ENCODE data around the gene DSCAM.

The DSCAM gene

GRCh38 chr21:40847951-40848350 lies 993 bp upstream of the DSCAM start:
- H3K36me3 Mint-ChIP-seq (ENCODE audit: low read depth) = no peaks in the 10 kb centered on the region
- peaks cover 35% of the 10 kb centered on the region for H3K27me3 Mint-ChIP-seq
- H3K4me3 Mint-ChIP-seq = no peak overlapping the region
- H3K27ac Mint-ChIP-seq = no peak overlapping the region
- H3K4me1 Mint-ChIP-seq (ENCODE audit: low read depth) = no peaks in the 10 kb centered on the region
- no peaks in the 10 kb centered on the region for H3K9me3 Mint-ChIP-seq

GRCh38 chr21:40846103-40846502 lies 855 bp downstream of the DSCAM start:
- no peak overlapping the region for H3K4me3 Mint-ChIP-seq
- peaks cover 49% of the 10 kb centered on the region for H3K27me3 Mint-ChIP-seq
- H3K4me1 Mint-ChIP-seq (ENCODE audit: low read depth) = no peaks in the 10 kb centered on the region
- H3K27ac Mint-ChIP-seq = no peak overlapping the region
- no peaks in the 10 kb centered on the region for H3K9me3 Mint-ChIP-seq
- no peaks in the 10 kb centered on the region for H3K36me3 Mint-ChIP-seq (ENCODE audit: low read depth)

GRCh38 chr21:40845441-40845995 lies 1.4 kb downstream of the DSCAM start:
- Mint-ChIP-seq H3K9me3 (no peaks in the 10 kb centered on the region), H3K27me3 (peaks cover 55% of the 10 kb centered on the region), H3K36me3 (ENCODE audit: low read depth) (no peaks in the 10 kb centered on the region), H3K4me3 (no peak overlapping the region), H3K4me1 (ENCODE audit: low read depth) (no peaks in the 10 kb centered on the region), H3K27ac (no peak overlapping the region)

GRCh38 chr21:40844935-40845334 lies 2.0 kb downstream of the DSCAM start:
- no peak overlapping the region for H3K27ac Mint-ChIP-seq
- no peak overlapping the region for H3K4me3 Mint-ChIP-seq
- no peaks in the 10 kb centered on the region for H3K4me1 Mint-ChIP-seq (ENCODE audit: low read depth)
- H3K27me3 Mint-ChIP-seq = peaks cover 58% of the 10 kb centered on the region
- no peaks in the 10 kb centered on the region for H3K36me3 Mint-ChIP-seq (ENCODE audit: low read depth)
- no peaks in the 10 kb centered on the region for H3K9me3 Mint-ChIP-seq

- Mint-ChIP-seq H3K27ac (no peak overlapping the region), H3K4me3 (no peak overlapping the region), H3K9me3 (no peaks in the 10 kb centered on the region), H3K36me3 (ENCODE audit: low read depth) (no peaks in the 10 kb centered on the region), H3K27me3 (peaks cover 47% of the 10 kb centered on the region), H3K4me1 (ENCODE audit: low read depth) (no peaks in the 10 kb centered on the region)
These were observed 4.8 kb downstream of the DSCAM start for GRCh38 chr21:40842197-40842552.

GRCh38 chr21:40841524-40842196 lies 5.3 kb downstream of the DSCAM start:
- H3K27ac Mint-ChIP-seq = no peak overlapping the region
- H3K9me3 Mint-ChIP-seq = no peaks in the 10 kb centered on the region
- H3K4me3 Mint-ChIP-seq = no peak overlapping the region
- H3K4me1 Mint-ChIP-seq (ENCODE audit: low read depth) = no peaks in the 10 kb centered on the region
- no peaks in the 10 kb centered on the region for H3K36me3 Mint-ChIP-seq (ENCODE audit: low read depth)
- H3K27me3 Mint-ChIP-seq = peaks cover 44% of the 10 kb centered on the region

DNA sequence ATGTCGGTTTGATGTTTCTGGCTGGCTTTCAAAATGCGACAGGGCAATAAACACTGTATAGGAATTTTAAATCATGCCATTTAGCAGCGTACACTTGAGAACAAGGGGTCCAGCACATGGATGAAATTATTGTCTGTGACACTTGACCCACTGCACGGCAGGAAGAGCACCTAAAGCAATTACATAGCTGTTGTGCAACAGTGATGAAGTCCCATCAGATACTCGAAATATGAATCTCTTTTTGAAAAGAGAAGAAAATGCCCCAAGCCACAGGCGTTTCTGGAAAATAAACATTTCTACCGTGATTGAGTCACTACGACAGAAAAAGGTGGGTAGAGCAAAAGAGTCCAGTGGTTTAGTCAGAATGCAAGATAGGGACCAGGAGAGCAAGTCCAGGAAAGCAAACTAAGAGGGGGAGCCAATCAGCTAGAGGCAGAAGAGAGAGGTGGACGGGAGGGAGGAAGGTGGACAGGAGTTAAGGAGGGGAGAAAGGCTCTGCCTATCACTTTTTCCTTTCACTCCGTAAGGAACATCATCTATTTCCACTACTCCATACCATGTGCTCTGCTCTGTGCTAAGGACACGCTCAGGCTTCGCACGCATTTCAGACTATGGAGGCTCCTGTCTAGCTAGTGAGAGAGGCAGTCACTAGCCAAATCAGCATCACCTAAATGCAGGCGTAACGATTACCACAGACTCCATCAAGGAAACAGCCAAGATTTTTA lies 6.4 kb downstream of the DSCAM start:
- no peak overlapping the region for H3K27ac Mint-ChIP-seq
- peaks cover 42% of the 10 kb centered on the region for H3K27me3 Mint-ChIP-seq
- H3K4me3 Mint-ChIP-seq = no peak overlapping the region
- no peaks in the 10 kb centered on the region for H3K36me3 Mint-ChIP-seq (ENCODE audit: low read depth)
- no peaks in the 10 kb centered on the region for H3K4me1 Mint-ChIP-seq (ENCODE audit: low read depth)
- H3K9me3 Mint-ChIP-seq = no peaks in the 10 kb centered on the region

DNA sequence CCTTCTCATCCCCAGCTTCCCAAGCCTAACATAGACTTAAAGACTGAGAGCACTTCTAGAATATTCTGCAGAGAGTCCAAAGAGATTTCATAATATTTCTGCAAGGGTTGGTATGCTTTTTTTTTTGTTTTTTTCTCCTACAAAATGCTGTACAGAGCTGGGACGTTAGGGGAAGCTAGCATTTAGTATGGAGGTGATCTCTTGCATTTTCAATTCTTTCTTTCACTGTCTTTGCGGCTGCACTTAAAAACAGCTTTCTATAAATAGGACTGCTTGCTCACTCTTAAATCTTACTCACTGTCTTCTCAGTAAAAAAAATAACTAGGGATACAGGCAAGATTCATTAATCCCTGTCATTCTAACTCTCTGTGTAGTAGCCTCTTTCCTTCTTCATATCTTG lies 7.4 kb downstream of the DSCAM start:
- Mint-ChIP-seq H3K27ac (no peak overlapping the region), H3K4me3 (no peak overlapping the region), H3K27me3 (peaks cover 38% of the 10 kb centered on the region), H3K4me1 (ENCODE audit: low read depth) (no peaks in the 10 kb centered on the region), H3K36me3 (ENCODE audit: low read depth) (no peaks in the 10 kb centered on the region), H3K9me3 (no peaks in the 10 kb centered on the region)

- H3K4me3 Mint-ChIP-seq = no peak overlapping the region
- H3K36me3 Mint-ChIP-seq (ENCODE audit: low read depth) = no peaks in the 10 kb centered on the region
- H3K27me3 Mint-ChIP-seq = peaks cover 28% of the 10 kb centered on the region
- H3K4me1 Mint-ChIP-seq (ENCODE audit: low read depth) = no peaks in the 10 kb centered on the region
- H3K27ac Mint-ChIP-seq = no peak overlapping the region
- H3K9me3 Mint-ChIP-seq = no peaks in the 10 kb centered on the region
These were observed 9.5 kb downstream of the DSCAM start for GRCh38 chr21:40837456-40837855.

GRCh38 chr21:40835184-40835694 lies 11.7 kb downstream of the DSCAM start:
- H3K27ac Mint-ChIP-seq = no peak overlapping the region
- no peaks in the 10 kb centered on the region for H3K4me1 Mint-ChIP-seq (ENCODE audit: low read depth)
- no peaks in the 10 kb centered on the region for H3K9me3 Mint-ChIP-seq

DNA sequence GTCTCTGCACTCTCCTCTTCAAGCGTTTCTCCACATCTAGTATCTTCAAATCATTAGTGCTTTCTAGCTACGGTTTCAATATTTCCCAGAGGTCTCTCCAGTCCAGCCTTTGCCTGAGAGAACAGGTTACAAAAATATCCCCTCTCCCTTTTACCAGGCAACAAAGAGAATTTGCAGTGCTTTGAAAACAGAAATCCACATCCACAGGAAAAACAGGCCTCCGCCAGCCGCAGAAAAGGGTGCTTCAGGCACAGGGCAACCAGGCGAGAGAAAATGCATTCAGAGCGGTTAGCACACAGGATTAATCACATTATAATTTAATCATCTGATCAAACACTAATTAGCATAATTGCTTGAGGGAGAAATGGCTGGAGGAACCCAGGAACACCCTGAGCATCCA lies 13.8 kb downstream of the DSCAM start:
- H3K4me1 Mint-ChIP-seq (ENCODE audit: low read depth) = no peaks in the 10 kb centered on the region
- H3K27me3 Mint-ChIP-seq = peaks cover 6% of the 10 kb centered on the region
- H3K9me3 Mint-ChIP-seq = peaks cover 4% of the 10 kb centered on the region

More at GRCh38 chr21:40835184-40835694, 11.7 kb downstream of the DSCAM start:
- H3K36me3 Mint-ChIP-seq (ENCODE audit: low read depth) = no peaks in the 10 kb centered on the region
- H3K27me3 Mint-ChIP-seq = peaks cover 10% of the 10 kb centered on the region
- no peak overlapping the region for H3K4me3 Mint-ChIP-seq

GRCh38 chr21:40832316-40832715 lies 14.6 kb downstream of the DSCAM start:
- Mint-ChIP-seq H3K9me3 (peaks cover 7% of the 10 kb centered on the region), H3K4me1 (ENCODE audit: low read depth) (no peaks in the 10 kb centered on the region), H3K27me3 (peaks cover 2% of the 10 kb centered on the region), H3K36me3 (ENCODE audit: low read depth) (no peaks in the 10 kb centered on the region), H3K4me3 (no peak overlapping the region), H3K27ac (no peak overlapping the region)

More for the DNA sequence above, 13.8 kb downstream of the DSCAM start:
- H3K4me3 Mint-ChIP-seq = no peak overlapping the region
- no peak overlapping the region for H3K27ac Mint-ChIP-seq
- no peaks in the 10 kb centered on the region for H3K36me3 Mint-ChIP-seq (ENCODE audit: low read depth)

DNA sequence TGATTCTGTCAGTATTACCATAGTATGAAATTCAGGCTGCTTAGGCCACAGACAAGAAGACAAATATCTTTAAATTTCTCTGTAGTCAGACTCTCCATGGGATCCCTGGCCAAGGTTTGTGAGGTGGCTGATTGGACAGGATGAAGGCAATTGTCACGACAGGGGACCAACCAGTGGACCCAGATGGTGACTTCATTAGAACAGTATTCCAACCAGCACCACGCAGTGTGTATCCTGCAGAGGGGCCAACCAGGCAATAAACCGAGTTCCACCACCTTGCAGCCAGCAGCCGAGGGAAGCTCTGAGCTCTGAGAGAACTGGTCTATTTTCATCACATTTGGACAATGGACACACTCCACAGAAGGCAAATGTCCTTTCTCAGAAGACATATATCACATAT lies 16.1 kb downstream of the DSCAM start:
- Mint-ChIP-seq H3K27me3 (peaks cover 13% of the 10 kb centered on the region), H3K9me3 (peaks cover 18% of the 10 kb centered on the region), H3K4me1 (ENCODE audit: low read depth) (no peaks in the 10 kb centered on the region), H3K27ac (no peak overlapping the region), H3K4me3 (no peak overlapping the region), H3K36me3 (ENCODE audit: low read depth) (no peaks in the 10 kb centered on the region)

DNA sequence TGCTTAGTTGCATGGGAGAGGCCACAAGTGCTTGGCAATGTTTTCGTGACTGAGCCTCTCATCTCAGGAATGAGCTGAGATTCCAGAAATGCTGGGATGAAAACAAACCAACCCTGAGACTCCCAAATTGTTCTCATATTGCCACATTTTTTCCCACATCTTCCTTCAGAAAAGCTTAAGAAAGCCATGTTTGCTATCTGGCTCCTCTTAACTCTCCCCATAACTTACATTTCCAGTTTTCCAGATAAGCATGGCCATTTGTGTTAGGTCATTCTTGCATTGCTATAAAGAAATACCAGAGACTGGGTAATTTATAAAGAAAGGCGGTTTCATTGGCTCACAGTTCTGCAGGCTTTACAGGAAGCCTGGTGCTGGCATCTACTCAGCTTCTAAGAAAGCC lies 17.2 kb downstream of the DSCAM start:
- Mint-ChIP-seq H3K27ac (no peak overlapping the region), H3K36me3 (ENCODE audit: low read depth) (no peaks in the 10 kb centered on the region), H3K27me3 (peaks cover 18% of the 10 kb centered on the region), H3K4me3 (no peak overlapping the region), H3K4me1 (ENCODE audit: low read depth) (no peaks in the 10 kb centered on the region), H3K9me3 (peaks cover 19% of the 10 kb centered on the region)

DNA sequence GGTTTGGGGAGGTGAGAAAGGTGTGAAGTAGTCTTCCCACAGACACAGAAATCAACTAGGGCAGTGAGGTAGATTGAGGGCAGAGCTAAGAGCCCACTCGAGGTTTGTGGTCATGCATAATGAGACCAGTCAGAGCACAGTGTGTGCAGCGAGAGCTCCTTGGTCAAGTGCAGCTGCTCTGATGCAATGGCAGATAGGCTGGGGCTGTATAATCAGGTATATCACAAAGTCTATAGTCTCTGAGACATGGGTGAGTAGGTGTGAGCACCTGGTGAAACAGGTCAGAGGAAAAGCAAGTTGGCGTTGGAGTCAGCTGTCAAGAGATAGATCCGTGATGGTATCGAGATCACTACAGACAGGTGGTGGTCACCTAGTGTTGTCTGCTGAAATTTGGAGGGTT lies 17.6 kb downstream of the DSCAM start:
- Mint-ChIP-seq H3K4me3 (no peak overlapping the region), H3K27me3 (peaks cover 18% of the 10 kb centered on the region), H3K36me3 (ENCODE audit: low read depth) (no peaks in the 10 kb centered on the region), H3K27ac (no peak overlapping the region), H3K4me1 (ENCODE audit: low read depth) (no peaks in the 10 kb centered on the region), H3K9me3 (peaks cover 22% of the 10 kb centered on the region)

Data from stimulated activated naive CD8-positive, alpha-beta T cell treated with anti-CD3 and anti-CD28 coated beads, Interleukin-15, Interleukin-2, amounts not matched to agents 100 ng/mL and 50 ng/mL, for 24 hours (primary cell).